ENCODE measurements around the gene UBE2R2.
"Not testable (repeated sequence)": the region's sequence is repeated elsewhere in the genome, so short reads cannot be mapped to it uniquely, and the experiment has no call there.

UBE2R2 gene, protein sequence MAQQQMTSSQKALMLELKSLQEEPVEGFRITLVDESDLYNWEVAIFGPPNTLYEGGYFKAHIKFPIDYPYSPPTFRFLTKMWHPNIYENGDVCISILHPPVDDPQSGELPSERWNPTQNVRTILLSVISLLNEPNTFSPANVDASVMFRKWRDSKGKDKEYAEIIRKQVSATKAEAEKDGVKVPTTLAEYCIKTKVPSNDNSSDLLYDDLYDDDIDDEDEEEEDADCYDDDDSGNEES

DNA sequence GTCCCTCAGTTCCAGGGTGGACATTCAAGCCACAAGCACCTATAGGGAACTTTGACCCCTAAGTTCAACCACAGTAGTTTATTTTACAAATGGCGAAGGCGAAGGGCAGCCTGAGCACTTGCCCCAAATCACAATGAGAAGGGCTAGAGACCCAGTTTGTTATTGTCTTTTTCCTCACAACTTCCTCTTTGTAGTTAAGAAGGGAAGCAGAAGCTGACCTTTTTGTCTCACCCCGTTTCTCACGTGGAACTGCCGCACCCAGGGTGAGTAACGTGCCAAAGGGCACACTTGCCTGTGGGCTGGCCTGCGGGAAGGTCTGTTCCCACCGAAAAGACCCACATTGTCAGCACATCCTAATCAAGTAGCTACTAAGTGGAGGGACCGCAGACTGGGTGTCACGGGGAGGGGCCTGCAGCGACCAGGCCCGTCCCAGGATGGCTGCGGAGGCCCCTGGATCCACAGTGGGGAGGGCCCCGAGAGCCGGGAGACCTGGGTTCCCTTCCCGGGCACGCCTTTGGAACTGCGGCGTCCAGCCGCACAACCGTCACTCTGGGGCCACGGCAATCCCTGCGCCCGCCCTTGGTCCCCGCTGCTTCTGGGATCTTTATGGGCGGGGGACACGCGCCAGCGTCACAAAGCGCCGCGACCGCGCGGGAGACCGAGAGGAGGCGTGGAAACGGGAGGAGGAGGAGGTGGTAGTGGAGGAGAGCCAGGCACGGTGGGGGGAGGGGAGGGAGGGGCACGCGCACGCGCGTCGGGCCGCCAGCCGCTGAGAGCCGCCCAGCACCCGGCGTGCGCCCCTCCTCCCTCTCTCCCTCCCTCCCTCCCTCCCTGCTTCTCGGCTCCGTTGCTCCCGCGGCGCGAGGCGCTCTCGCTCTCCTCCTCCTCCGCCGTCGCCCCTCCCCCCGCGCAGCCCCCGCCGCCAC is at the start of gene UBE2R2:
Gene UBE2R2, plus strand, starts transcription at position 834 of the 926 bp plus-strand sequence. CDS start 598 bp downstream, outside the sequence.
- peak; percentile 90 for DNase-seq

- DNase-seq = not testable (repeated sequence)
Measured at GRCh38 chr9:33770156-33770880, 46.6 kb upstream of the UBE2R2 start.

DNA sequence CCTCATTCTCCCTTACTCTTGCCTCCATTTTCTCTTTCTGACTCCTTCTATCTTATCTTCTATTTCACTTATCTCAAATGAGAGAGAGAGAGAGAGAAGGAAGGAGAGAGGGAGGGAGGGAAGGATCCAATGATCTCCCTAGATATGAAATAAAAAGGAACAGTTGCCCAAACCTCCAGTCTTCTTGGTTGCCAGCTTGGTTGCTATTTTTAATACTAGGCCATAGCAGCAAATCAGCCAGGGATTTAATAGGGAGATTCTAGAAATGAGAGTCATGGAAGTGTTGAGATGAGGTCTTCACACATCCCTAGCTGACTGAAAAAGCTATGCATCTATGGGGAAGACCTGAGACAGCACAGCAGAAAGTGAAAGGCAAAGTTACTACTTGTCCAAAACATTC is 43.8 kb upstream of the UBE2R2 start:
- DNase-seq = not testable (repeated sequence)

- DNase-seq = not testable (repeated sequence)
Measured at GRCh38 chr9:33774074-33774659, 42.8 kb upstream of the UBE2R2 start.

GRCh38 chr9:33776578-33776977 is 40.4 kb upstream of the UBE2R2 start:
- no peak for DNase-seq

GRCh38 chr9:33778700-33779351 is 38.1 kb upstream of the UBE2R2 start:
- peak; percentile 33 for DNase-seq

DNA sequence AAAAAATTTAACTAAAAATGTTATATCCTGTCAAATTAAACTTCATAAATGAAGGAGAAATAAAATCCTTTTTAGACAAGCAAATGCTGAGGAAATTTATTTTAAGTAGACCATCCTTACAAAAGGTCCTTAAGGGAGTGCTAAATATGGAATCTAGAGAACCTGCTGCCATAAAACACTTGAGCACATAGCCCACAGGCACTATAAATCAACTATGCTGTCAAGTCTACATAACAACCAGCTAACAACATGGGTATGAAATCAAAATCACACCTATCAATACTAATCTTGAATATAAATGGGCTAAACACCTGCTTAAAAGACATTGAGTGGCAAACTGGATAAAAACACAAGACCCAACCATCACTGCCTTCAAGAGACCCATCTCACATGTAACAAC is 36.7 kb upstream of the UBE2R2 start:
- DNase-seq = no peak

GRCh38 chr9:33781736-33782135 is 35.2 kb upstream of the UBE2R2 start:
- DNase-seq = no peak

DNA sequence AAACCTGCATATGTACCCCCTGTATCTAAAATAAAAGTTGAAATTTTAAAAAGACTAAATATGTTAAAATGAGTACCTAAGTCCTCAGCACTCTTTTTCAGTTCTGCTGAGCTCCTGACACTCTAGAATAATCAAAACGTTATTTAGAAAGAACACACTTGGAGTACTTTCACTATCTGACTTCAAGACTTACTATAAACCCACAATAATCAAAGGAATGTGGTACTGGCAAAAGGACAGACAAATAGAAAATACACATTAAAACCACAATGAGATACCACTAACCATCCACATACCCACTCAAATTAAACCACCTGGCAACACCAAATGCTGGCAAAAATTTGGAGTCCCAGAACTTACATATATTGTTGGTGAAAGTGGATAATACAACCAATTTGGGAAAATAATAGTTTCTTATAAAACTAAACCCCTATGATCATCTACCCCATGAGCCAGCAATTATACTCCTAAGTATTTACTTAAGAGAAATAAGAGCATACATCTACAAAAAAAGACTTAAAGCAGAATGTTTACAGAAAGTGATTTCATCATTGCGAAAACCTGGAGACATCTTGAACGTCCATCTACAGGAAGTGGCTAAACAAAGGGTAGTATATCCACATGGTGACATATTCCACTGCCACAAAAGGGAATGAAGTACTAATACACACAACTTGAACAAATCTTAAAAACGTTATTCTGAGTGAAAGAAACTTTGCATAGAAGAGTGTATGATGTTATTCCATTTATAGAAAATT is 34.4 kb upstream of the UBE2R2 start:
- no peak for DNase-seq

- DNase-seq = no peak
Measured at GRCh38 chr9:33785914-33786313, 31.0 kb upstream of the UBE2R2 start.

DNA sequence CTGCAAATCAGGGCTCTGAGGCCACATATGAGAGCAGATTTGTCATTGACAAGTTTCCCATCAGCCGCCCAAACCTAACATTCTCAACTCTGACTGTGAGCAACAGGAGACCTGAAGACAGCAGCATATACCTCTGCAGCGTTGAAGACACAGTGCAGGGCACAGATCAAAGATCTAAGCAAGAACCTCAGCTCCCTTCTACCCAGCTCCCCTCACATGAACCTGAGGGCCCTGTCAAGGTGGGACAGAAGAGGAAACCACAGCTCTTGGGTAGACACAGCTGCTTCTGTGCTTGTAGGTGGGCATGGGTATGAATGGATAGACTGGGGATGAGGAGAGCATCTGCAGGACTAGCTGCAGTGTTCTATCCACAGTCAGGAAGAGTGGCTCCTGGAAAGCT is 30.3 kb upstream of the UBE2R2 start:
- DNase-seq = no peak

- DNase-seq = no peak
Measured at GRCh38 chr9:33787839-33788238, 29.1 kb upstream of the UBE2R2 start.

- DNase-seq = not testable (repeated sequence)
Measured at GRCh38 chr9:33789429-33789828, 27.5 kb upstream of the UBE2R2 start.

DNA sequence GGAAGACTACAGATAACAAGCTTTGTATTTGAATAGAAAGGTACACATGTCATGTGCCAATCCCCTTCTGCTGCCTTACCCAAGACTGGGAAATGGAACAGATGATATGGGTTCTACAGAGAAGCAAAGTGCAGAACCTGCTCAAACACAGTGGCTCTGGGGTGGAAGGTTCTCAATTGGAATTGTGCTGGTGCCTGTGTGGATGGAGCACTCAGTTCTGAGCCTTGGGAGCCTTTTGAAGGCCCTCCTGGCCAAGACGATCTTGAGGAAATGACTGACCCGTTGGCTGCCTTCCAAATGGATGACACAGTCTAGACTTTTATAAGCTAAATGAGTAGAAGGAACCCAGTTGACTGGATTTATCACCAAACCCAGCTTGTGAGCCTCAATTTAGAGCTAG is 25.8 kb upstream of the UBE2R2 start:
- DNase-seq = no peak

DNA sequence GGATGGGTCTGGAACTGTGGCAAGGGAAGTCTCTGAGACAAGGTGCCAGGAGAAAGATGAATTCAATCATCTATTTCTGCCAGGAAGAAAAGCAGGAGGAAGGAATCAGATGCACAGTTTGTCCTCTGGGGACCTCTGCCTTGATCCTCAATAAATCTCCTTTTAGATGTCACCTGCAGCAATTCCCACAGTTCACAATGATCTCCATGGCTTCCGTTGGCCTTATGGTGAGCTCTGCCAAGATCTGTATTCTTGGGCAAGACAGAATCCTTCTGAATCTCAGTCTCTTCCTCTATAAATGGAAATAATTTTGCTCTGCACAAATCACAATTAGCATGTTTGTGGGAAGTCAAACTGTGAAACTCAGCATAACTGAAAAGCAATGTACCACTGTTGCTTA is 23.5 kb upstream of the UBE2R2 start:
- DNase-seq = not testable (repeated sequence)

DNA sequence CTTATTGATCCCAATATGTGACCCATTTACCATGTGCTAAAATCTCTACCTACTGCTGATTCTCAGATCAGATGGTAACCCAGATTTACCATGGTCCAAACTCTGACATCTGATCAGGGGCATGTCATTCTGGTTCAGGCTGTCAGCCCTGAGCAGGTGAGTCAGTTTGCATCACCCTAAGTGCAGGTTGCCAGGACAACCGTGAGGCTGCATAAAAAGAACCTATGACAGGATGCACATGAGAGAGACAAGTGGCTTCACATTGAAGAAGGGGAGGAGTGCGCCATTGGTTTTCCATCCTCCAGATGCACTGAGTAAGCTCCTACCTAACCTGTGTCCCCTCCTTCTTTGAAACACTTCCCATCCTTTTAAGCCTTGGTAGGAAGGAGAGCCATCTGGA is 22.4 kb upstream of the UBE2R2 start:
- no peak for DNase-seq

- DNase-seq = no peak
Measured at GRCh38 chr9:33795281-33795680, 21.7 kb upstream of the UBE2R2 start, which contains the start of gene PRSS3. TSS of gene PRSS3 (plus strand) at chr9:33795561. CDS start at chr9:33795574, 13 bp downstream.

GRCh38 chr9:33795819-33796218 is 21.1 kb upstream of the UBE2R2 start:
- DNase-seq = no peak

DNA sequence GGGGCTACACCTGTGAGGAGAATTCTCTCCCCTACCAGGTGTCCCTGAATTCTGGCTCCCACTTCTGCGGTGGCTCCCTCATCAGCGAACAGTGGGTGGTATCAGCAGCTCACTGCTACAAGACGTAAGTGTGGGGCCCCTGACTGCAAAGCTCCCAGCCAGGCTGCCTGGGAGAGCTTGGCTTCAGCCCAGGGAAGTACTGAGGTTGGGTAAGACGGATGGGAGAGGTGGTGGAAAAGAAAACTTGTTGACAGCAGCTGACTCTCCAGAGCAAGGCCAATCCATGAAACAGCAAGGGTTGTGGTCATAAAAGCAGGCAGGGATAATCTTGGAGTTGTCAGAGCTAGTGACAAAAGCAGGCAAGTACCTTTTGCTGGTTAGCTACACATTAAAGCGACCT is 20.3 kb upstream of the UBE2R2 start:
- DNase-seq = not testable (repeated sequence)

GRCh38 chr9:33797837-33798236 is 19.1 kb upstream of the UBE2R2 start:
- DNase-seq = no peak

GRCh38 chr9:33798545-33798944 is 18.4 kb upstream of the UBE2R2 start:
- no peak for DNase-seq

Measured in activated CD8-positive, alpha-beta memory T cell treated with anti-CD3 and anti-CD28 coated beads, Interleukin-2, amount 50 U/mL, for 4 hours (primary cell).